Stimulated activated naive CD8-positive, alpha-beta T cell treated with anti-CD3 and anti-CD28 coated beads, Interleukin-15, Interleukin-2, amounts not matched to agents 100 ng/mL and 50 ng/mL, for 24 hours (primary cell): Measurements from ENCODE around the gene SPOCK3.
"Not testable (repeated sequence)": the region's sequence is repeated elsewhere in the genome, so short reads cannot be mapped to it uniquely, and the experiment has no call there.

Experiments
- H3K27ac Mint-ChIP-seq: one replicate; pipeline ENCODE4 v1.8.0; 2021; ENCODE audit warnings: mild to moderate bottlenecking, mixed read lengths
- H3K27me3 Mint-ChIP-seq: one replicate; pipeline ENCODE4 v1.8.0; 2021; ENCODE audit warnings: mixed read lengths
- H3K36me3 Mint-ChIP-seq: one replicate; pipeline ENCODE4 v1.8.0; 2021; ENCODE audit warnings: low read depth, mixed read lengths
- H3K4me1 Mint-ChIP-seq: one replicate; pipeline ENCODE4 v1.8.0; 2021; ENCODE audit warnings: low read depth, mixed read lengths
- H3K4me3 Mint-ChIP-seq: one replicate; pipeline ENCODE4 v1.8.0; 2021; ENCODE audit warnings: mild to moderate bottlenecking, mixed read lengths
- H3K9me3 Mint-ChIP-seq: one replicate; pipeline ENCODE4 v1.8.0; 2021; ENCODE audit warnings: mixed read lengths

The SPOCK3 gene

DNA sequence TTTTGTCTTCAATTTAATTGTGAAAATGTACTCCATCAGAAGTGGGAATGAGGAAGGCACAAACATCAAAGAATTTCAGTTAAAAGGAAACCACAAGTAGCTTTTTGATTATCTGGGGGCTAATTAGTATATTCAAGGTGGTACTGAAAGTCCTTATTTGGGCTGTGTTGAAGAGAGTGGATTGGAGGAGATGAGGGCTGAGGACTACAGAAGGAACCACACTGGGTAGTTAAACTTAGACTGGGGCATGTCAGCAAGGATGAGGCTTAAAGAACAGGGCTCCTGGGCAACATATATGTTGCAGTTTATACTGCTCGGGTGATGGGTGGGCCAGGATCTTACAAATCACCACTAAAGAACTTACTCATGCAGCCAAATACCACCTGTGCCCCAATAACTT is 346.8 kb downstream of the SPOCK3 start:
- Mint-ChIP-seq H3K4me3 (no peak overlapping the region), H3K36me3 (no peaks in the 10 kb centered on the region), H3K27me3 (no peaks in the 10 kb centered on the region), H3K9me3 (no peaks in the 10 kb centered on the region), H3K27ac (no peak overlapping the region), H3K4me1 (no peaks in the 10 kb centered on the region)

DNA sequence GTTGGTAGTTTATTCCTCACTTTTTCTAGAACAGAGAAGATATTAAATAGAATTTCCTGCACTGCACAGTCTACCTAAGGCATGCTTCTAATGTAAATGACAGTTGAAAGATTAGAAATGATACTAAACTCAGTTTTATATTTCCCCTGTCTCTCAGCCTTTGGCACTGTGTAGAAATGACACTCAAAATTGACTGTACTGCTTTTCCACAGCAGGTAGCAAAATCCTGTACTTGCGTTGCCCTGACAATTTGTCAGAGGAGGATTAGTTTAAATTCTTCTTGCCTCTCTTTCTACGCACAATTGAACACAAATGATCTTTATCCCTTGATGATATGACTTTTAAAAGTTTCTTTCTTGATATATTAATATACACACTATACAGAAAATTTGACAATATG is 347.6 kb downstream of the SPOCK3 start:
- Mint-ChIP-seq H3K27ac (no peak overlapping the region), H3K27me3 (no peaks in the 10 kb centered on the region), H3K9me3 (no peaks in the 10 kb centered on the region), H3K4me1 (no peaks in the 10 kb centered on the region), H3K36me3 (no peaks in the 10 kb centered on the region), H3K4me3 (no peak overlapping the region)

DNA sequence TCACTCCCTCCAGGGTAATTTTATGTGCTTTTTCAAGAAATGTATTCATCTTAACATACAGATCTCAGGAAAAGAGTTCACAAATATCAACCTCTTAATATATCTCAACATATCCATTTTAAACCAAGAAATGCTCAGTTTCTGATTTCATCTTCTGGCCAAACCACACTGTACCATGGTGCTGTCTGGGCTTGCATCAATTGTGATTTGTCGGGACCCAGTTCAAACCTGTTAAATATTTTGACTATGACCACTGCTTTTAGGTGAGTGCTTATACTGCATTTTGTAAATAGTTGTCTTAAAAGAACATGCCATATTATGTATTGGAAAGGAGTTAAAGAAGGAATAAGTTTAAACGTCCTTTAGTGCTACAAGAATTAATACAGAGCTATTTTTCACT is 352.1 kb downstream of the SPOCK3 start:
- H3K36me3 Mint-ChIP-seq, result no peaks in the 10 kb centered on the region
- H3K27me3 Mint-ChIP-seq, result no peaks in the 10 kb centered on the region
- no peaks in the 10 kb centered on the region for H3K4me1 Mint-ChIP-seq
- no peak overlapping the region for H3K27ac Mint-ChIP-seq
- no peak overlapping the region for H3K4me3 Mint-ChIP-seq
- H3K9me3 Mint-ChIP-seq, result no peaks in the 10 kb centered on the region

DNA sequence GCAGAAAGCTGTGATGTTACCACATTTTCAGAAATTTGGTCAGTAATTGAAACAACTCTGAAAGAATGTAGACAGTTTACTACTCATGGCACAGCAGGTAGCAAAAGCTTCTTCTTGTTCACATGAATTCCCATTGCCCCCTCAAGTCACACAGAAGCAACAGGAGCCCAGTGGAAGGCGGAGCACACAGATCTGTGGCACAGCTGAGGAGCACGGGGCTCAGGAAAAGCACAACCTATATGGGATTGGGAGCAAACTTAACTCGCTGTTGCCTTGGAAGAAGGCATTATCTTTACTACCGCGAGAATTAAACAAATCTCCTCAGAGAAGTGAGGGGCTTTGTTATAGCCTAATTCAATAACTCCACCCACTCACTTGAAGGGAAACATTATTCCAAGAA is 358.5 kb downstream of the SPOCK3 start:
- Mint-ChIP-seq H3K27ac (no peak overlapping the region), H3K27me3 (no peaks in the 10 kb centered on the region), H3K9me3 (peaks cover 10% of the 10 kb centered on the region), H3K4me1 (no peaks in the 10 kb centered on the region), H3K36me3 (no peaks in the 10 kb centered on the region), H3K4me3 (no peak overlapping the region)

DNA sequence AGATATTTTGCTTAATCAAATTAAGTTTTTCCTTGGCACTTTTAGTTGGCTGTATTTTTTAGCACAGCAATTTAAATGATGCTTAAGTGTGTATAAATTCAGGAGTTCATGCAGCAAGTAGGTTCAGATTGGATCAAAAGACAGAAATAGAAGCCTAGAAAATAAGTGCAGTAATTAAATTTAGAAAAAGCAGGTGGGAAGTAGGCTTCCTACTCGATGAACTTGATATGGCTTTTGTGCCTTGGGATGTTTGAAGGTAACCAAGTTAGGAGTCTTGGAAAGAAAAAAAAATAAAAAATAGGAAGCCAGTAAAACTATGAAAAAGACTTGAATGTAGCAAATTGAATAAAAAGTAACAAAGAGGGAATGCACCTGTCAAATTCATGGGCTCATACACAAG is 372.3 kb downstream of the SPOCK3 start:
- no peaks in the 10 kb centered on the region for H3K36me3 Mint-ChIP-seq
- no peak overlapping the region for H3K4me3 Mint-ChIP-seq
- H3K27me3 Mint-ChIP-seq, result no peaks in the 10 kb centered on the region
- no peaks in the 10 kb centered on the region for H3K4me1 Mint-ChIP-seq
- H3K9me3 Mint-ChIP-seq, result peaks cover 16% of the 10 kb centered on the region
- H3K27ac Mint-ChIP-seq, result no peak overlapping the region

DNA sequence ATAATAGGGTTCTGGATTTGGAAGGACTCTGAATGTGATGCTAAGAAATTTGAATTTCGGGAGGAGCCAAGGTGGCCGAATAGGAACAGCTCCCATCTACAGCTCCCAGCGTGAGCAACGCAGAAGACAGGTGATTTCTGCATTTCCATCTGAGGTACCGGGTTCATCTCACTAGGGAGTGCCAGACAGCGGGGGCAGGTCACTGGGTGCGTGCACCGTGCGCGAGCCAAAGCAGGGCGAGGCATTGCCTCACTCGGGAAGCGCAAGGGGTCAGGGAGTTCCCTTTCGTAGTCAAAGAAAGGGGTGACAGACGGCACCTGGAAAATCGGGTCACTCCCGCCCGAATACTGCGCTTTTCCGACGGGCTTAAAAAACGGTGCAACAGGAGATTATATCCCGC is 383.9 kb downstream of the SPOCK3 start:
- not testable (repeated sequence) for H3K36me3 Mint-ChIP-seq, H3K27me3 Mint-ChIP-seq, H3K9me3 Mint-ChIP-seq, H3K4me1 Mint-ChIP-seq, H3K4me3 Mint-ChIP-seq, H3K27ac Mint-ChIP-seq

DNA sequence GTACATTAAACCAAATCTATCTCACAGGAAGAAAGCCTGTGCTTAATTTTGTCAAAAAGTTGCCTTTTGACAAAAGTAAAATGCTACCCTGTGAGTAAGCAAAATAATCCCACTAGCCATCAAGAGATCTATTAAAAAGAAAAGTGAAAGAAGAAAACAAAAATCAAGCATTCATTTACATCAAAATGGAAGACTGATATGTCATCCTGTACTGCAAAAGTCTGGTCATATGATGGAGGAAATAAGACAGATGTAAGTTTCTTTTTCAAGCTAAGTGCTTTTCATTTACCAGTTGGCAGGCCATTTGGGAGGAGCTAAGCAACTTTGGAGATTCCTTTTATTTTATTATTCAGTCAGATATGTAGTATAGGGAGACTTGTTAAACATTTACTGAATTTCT is 387.4 kb downstream of the SPOCK3 start:
- Mint-ChIP-seq H3K27ac (no peak overlapping the region), H3K36me3 (no peaks in the 10 kb centered on the region), H3K4me3 (no peak overlapping the region), H3K9me3 (peaks cover under 1% of the 10 kb centered on the region), H3K4me1 (no peaks in the 10 kb centered on the region), H3K27me3 (no peaks in the 10 kb centered on the region)

DNA sequence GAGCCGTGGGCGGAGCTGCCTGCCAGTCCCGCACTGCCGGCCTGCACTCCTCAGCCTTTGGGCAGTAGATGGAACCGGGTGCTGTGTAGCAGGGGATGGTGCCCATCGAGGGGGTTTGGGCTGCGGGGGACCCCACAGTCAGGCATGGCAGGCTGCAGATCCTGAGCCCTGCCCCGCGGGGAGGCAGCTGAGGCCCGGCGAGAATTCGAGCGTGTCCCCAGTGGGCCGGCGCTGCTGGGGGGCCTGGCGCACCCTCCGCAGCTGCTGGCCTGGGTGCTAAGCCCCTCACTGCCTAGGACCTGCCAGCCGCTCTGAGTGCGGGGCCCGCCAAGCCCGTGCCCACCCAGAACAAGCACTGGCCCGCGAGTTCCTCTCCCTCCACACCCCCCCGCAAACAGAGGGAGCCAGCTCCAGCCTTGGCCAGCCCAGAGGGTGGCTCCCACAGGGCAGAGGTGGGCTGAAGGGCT is 391.5 kb downstream of the SPOCK3 start:
- Mint-ChIP-seq H3K27ac (no peak overlapping the region), H3K9me3 (peaks cover 7% of the 10 kb centered on the region), H3K4me3 (no peak overlapping the region), H3K4me1 (no peaks in the 10 kb centered on the region), H3K36me3 (no peaks in the 10 kb centered on the region), H3K27me3 (no peaks in the 10 kb centered on the region)

DNA sequence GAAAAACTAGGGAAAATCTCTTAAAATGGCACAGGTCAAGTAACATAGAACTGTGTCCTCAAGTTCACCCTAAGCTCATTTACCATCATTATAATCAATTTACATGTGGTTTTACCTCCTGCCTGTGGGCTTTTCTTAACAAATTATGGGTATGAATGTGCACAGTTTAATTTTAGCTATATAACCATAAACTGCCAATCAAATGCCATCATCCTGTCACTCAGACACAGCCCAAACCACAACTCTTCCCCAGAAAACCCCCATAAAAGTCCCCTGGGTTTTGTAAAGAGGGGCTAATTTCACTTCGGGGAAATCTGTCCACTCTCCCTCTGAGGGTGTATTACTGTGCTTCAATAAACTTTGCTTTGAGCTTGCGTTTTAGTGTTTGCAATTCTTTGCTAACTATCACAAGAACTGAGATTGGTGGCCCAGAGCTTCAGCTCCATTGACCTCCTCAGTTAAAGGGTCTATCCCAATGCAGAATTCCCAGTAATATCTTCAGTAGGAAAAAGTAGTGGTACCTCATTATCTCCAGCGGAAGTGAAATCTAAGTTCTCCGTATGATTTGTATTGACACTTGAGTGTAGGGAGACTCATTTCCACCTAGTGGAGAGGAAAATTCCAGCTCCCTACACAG is 394.6 kb downstream of the SPOCK3 start:
- Mint-ChIP-seq H3K4me3 (no peak overlapping the region), H3K9me3 (peaks cover 7% of the 10 kb centered on the region), H3K27me3 (no peaks in the 10 kb centered on the region), H3K36me3 (no peaks in the 10 kb centered on the region), H3K27ac (no peak overlapping the region), H3K4me1 (no peaks in the 10 kb centered on the region)

DNA sequence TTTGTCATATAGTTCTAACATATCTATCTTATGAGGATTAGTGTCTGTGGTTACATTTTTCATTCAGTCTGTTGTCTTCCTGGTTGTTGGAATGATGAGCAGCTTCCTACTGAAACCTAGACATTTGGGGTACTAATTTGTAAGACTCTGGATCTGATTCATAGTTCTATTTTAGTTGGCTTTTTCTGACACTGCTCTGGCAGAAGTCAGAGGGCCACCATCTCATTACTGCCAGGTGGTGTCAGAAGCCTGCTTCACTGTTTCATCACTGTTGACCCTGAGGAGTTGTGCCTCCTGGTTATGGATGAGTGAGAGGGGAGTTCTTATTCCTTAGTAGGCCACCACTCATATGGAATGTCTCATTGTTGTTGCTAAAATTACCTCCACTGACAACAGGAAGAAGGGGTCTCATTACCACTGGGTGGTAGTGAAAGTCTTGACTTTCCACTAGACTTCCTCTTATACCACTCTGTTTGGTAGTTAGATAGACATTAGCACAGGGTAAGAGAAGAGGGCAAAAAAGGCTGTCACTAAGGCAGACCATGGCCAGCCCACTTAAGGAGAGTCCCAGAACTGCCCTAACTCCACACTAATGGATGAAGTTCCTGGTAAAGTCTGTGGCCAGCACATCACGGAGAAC is 395.2 kb downstream of the SPOCK3 start:
- H3K36me3 Mint-ChIP-seq, result no peaks in the 10 kb centered on the region

DNA sequence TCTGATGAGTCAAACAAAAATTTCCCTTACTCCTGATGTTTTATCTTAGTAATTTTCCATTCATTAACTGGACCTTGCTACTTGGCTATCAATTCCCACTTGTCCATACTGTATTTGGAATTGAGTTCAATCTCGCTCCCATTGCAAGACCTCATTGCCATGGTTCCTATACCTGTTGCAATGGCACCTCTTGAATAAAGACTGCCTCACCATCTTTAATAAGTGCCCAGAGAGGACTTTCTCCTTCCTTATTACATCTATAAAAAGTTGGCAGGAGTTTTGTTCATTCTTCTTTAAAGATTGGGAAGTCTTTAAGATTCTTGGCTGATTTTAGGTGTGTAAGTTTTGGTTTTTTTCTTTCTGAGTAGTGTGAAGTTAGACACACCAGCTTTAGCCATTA is 397.4 kb downstream of the SPOCK3 start:
- H3K27me3 Mint-ChIP-seq, result no peaks in the 10 kb centered on the region
- H3K4me1 Mint-ChIP-seq, result no peaks in the 10 kb centered on the region

More for the DNA sequence above, 395.2 kb downstream of the SPOCK3 start:
- Mint-ChIP-seq H3K9me3 (peaks cover 7% of the 10 kb centered on the region), H3K27ac (no peak overlapping the region), H3K27me3 (no peaks in the 10 kb centered on the region), H3K4me3 (no peak overlapping the region), H3K4me1 (no peaks in the 10 kb centered on the region)

DNA sequence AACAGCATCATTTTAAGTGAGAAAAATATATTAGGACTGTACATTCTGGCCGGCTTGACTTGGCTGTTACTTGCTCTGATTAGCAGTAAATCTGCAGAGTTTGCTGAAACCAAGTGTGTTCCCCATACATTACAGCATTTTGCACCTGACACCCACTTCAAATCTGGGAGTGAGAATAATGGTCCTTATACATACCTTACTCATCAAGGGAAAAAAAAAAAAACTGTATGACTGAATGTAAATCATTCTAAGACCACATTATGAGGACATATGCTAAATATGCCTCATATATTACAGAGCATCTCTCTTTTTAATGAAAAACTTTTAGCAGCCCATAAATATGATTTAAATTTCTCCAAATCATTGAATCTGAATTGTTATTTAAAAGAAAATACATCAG is 406.7 kb downstream of the SPOCK3 start:
- Mint-ChIP-seq H3K27me3 (no peaks in the 10 kb centered on the region), H3K27ac (no peak overlapping the region), H3K9me3 (peaks cover 4% of the 10 kb centered on the region), H3K4me1 (no peaks in the 10 kb centered on the region), H3K36me3 (no peaks in the 10 kb centered on the region), H3K4me3 (no peak overlapping the region)

More for the DNA sequence above, 397.4 kb downstream of the SPOCK3 start:
- Mint-ChIP-seq H3K36me3 (no peaks in the 10 kb centered on the region), H3K4me3 (no peak overlapping the region), H3K9me3 (peaks cover 6% of the 10 kb centered on the region), H3K27ac (no peak overlapping the region)

DNA sequence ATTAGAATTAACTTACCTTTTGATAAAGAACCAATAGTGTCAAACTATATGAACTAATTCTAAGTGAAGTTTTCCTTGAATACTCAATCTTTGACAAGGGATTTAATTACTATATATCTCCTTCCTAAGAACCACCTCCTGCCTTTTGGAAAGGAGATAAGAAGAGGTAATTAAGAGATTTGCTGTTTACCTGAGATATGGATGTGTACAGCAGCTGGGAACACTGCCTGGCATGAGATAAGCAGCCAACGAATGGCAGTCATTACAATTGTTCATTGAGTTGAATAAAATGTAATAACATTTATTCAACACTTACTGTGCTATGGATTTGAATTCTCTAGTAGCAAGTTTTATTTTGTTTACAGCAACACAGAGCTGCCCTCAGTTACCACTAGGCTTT is 407.1 kb downstream of the SPOCK3 start:
- Mint-ChIP-seq H3K27ac (no peak overlapping the region), H3K27me3 (no peaks in the 10 kb centered on the region), H3K9me3 (peaks cover 4% of the 10 kb centered on the region), H3K36me3 (no peaks in the 10 kb centered on the region), H3K4me3 (no peak overlapping the region), H3K4me1 (no peaks in the 10 kb centered on the region)

DNA sequence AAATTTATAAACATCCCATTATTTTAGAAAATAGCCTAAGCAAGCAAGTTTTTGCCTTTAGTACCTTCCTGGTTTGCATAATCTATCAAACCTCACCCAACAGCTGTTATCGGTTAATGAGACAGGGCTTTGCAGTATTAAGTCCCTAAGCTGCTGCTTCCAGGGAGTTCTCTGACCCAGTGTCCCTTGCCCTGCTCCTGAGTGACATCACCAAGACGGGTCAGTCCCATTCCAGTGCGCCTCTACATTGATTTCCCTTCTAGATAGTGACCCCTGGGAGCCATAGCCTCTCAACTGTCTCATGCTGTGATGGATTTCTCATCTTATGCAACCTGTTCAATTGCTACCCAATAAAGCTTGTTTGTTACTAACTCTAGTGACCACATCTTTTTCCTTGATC is 410.4 kb downstream of the SPOCK3 start:
- Mint-ChIP-seq H3K27ac (no peak overlapping the region), H3K9me3 (peaks cover 4% of the 10 kb centered on the region), H3K4me3 (no peak overlapping the region), H3K4me1 (no peaks in the 10 kb centered on the region), H3K27me3 (no peaks in the 10 kb centered on the region), H3K36me3 (no peaks in the 10 kb centered on the region)

DNA sequence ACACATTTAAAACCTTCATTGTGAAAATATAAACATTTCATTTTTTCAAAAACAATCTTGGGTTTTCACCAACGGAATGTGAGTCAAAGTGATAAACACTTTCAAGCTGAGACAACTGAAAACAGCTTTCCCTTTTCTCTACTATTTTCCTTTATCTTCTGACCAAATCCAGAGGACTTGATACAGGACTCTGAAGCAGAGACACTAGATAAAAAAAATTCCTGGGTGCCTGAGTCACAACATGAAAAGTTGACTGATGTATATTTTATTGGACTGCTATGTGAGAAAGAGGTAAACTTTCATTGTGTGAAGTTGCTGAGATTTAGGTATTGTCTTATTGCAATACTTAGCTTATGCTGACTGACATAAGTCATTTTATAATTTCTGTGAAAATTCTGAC is 411.2 kb downstream of the SPOCK3 start:
- peaks cover 4% of the 10 kb centered on the region for H3K9me3 Mint-ChIP-seq
- H3K27ac Mint-ChIP-seq, result no peak overlapping the region
- no peaks in the 10 kb centered on the region for H3K4me1 Mint-ChIP-seq
- no peaks in the 10 kb centered on the region for H3K36me3 Mint-ChIP-seq
- H3K27me3 Mint-ChIP-seq, result no peaks in the 10 kb centered on the region
- no peak overlapping the region for H3K4me3 Mint-ChIP-seq

DNA sequence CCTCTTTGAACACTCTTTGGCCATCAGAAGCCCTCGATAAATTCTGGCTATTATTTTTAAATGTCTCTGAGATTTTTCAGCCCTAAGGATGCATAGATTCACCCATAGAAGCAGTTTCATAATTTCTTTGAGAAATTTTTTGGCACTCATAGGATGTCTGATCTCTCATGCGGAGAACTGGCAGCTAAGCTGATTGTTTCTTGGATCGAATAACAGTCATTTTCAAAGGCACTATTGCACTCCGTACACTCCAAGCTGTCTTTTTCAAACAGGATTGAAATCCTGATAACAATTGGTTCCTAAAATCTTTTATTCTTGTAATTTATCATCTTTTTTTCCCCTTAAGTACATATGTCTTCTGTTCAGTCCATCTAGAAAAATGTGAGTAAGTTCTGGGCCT is 411.9 kb downstream of the SPOCK3 start:
- Mint-ChIP-seq H3K27ac (no peak overlapping the region), H3K27me3 (no peaks in the 10 kb centered on the region), H3K9me3 (peaks cover 4% of the 10 kb centered on the region), H3K4me3 (no peak overlapping the region), H3K4me1 (no peaks in the 10 kb centered on the region), H3K36me3 (no peaks in the 10 kb centered on the region)
